CD8-positive, alpha-beta memory T cell (primary cell): ENCODE data around the gene TAS1R3. TPM values are rescaled to one million over a fixed set of nuclear protein-coding genes. Genes with fewer than 3 reads are reported as not detected.

Source experiments
- CTCF ChIA-PET: fragments of 350-600 bp; sonication (Branson Sonifier 250); formaldehyde crosslinking; loops from one replicate; lab custom pipeline; 2021; ENCODE audit warnings: antibody characterized with exemption; lab: Charles Lee
- POLR2A ChIA-PET: fragments of 350-600 bp; sonication (Branson Sonifier 250); formaldehyde crosslinking; loops from one replicate; lab custom pipeline; 2021; ENCODE audit warnings: antibody characterized with exemption; lab: Charles Lee
- DNase-seq, 5 donors: peaks; one replicate each; pipeline versions ENCODE4 v3.0.0 to v3.0.0-alpha.2; 2020 to 2022; ENCODE audit warnings: mixed read lengths in 1 of 5
- H3K27ac ChIP-seq: one replicate; pipeline ENCODE4 v1.7.0; 2013; ENCODE audit warnings: low read depth, mild to moderate bottlenecking, low read length, moderate library complexity
- H3K27me3 ChIP-seq: 2 replicates; pipeline ENCODE4 v1.7.0; 2013; ENCODE audit warnings: low read length, mild to moderate bottlenecking; ENCODE audit not compliant: insufficient read depth, poor library complexity, severe bottlenecking
- H3K36me3 ChIP-seq: 2 replicates; pipeline ENCODE4 v1.7.0; 2013; ENCODE audit warnings: mild to moderate bottlenecking, low read length, moderate library complexity; ENCODE audit not compliant: insufficient read depth
- H3K4me1 ChIP-seq: 2 replicates; pipeline ENCODE4 v1.7.0; 2013; ENCODE audit warnings: mild to moderate bottlenecking, low read length, moderate library complexity; ENCODE audit not compliant: insufficient read depth
- H3K4me3 ChIP-seq: 2 replicates; pipeline ENCODE4 v1.7.0; 2013; ENCODE audit warnings: mild to moderate bottlenecking, low read length
- H3K9me3 ChIP-seq: 2 replicates; pipeline ENCODE4 v1.7.0; 2013; ENCODE audit warnings: mild to moderate bottlenecking, low read length
- H3K27ac Mint-ChIP-seq, 8 donors: one replicate each; pipeline ENCODE4 v1.8.0; 2020 to 2021; ENCODE audit warnings: mixed read lengths in 8 of 8, mild to moderate bottlenecking in 6 of 8, inconsistent platforms in 3 of 8, moderate library complexity in 3 of 8
- H3K27me3 Mint-ChIP-seq, 2 donors: one replicate each; pipeline ENCODE4 v1.8.0; 2020 to 2021; ENCODE audit warnings: mixed read lengths in 2 of 2, mild to moderate bottlenecking in 1 of 2, moderate library complexity in 1 of 2
- H3K36me3 Mint-ChIP-seq, 3 donors: one replicate each; pipeline ENCODE4 v1.8.0; 2020 to 2021; ENCODE audit warnings: mixed read lengths in 3 of 3, inconsistent platforms in 1 of 3, mild to moderate bottlenecking in 1 of 3
- H3K4me1 Mint-ChIP-seq, 3 donors: one replicate each; pipeline ENCODE4 v1.8.0; 2020 to 2021; ENCODE audit warnings: mixed read lengths in 3 of 3, inconsistent platforms in 1 of 3, mild to moderate bottlenecking in 1 of 3
- H3K4me3 Mint-ChIP-seq, 7 donors: one replicate each; pipeline ENCODE4 v1.8.0; 2020 to 2021; ENCODE audit warnings: mixed read lengths in 7 of 7, mild to moderate bottlenecking in 6 of 7, moderate library complexity in 4 of 7, inconsistent platforms in 2 of 7
- H3K9me3 Mint-ChIP-seq, 5 donors: one replicate each; pipeline ENCODE4 v1.8.0; 2020 to 2022; ENCODE audit warnings: mixed read lengths in 5 of 5, mild to moderate bottlenecking in 3 of 5, moderate library complexity in 2 of 5, inconsistent platforms in 1 of 5
- polyA plus RNA-seq: library from polyadenylated mRNA; unstranded; fragments of 300-500 nt; fragmentation: Illumina TruSeq; gene quantifications from one replicate; pipeline ENCODE4 v1.2.3, GENCODE V29; 2021
- total RNA-seq, 2 experiments: library from RNA; stranded (reverse); gene quantifications; one replicate each; pipeline ENCODE4 v1.2.3, GENCODE V29; 2021

The TAS1R3 gene
- total and polyA plus RNA-seq, 3 experiments from 2014 or later, result 0.28 to 0.62 (median 0.53) TPM

- H3K9me3 Mint-ChIP-seq, result no peaks in the 10 kb centered on the region
- Histone ChIP-seq H3K27ac (no peak overlapping the region), H3K4me1 (peaks cover 16% of the 10 kb centered on the region), H3K4me3 (no peak overlapping the region), H3K9me3 (no peaks in the 10 kb centered on the region), H3K36me3 (no peaks in the 10 kb centered on the region), H3K27me3 (no peaks in the 10 kb centered on the region)
- H3K36me3 Mint-ChIP-seq, result peaks cover 0 to 10% (median 9%) of the 10 kb centered on the region in 3 donors
- no peaks in the 10 kb centered on the region for H3K27me3 Mint-ChIP-seq
- H3K4me3 Mint-ChIP-seq, result no peak overlapping the region
- ChIA-PET POLR2A (no interaction called here), CTCF (interaction anchor here (2.1 kb wide), 1 partner anchor 27 kb away, joined by 6 read pairs; no protein-coding TSS in a partner anchor)
- H3K4me1 Mint-ChIP-seq, result peaks cover 11 to 22% (median 11%) of the 10 kb centered on the region in 3 donors
- DNase-seq, result no peak
- no peak overlapping the region for H3K27ac Mint-ChIP-seq
Observed at GRCh38 chr1:1345384-1345783, 14.3 kb downstream of the TAS1R3 start.

- H3K4me3 Mint-ChIP-seq, result peak overlapping the region in 1 of 7 donors; percentile 25
- ChIA-PET POLR2A (no interaction called here), CTCF (interaction anchor here (2.1 kb wide), 1 partner anchor 26 kb away, joined by 6 read pairs; no protein-coding TSS in a partner anchor)
- no peak for DNase-seq
- H3K27ac Mint-ChIP-seq, result no peak overlapping the region
- peaks cover 0 to 4% (median 4%) of the 10 kb centered on the region in 3 donors for H3K36me3 Mint-ChIP-seq
- Histone ChIP-seq H3K4me3 (no peak overlapping the region), H3K27ac (no peak overlapping the region), H3K9me3 (no peaks in the 10 kb centered on the region), H3K27me3 (no peaks in the 10 kb centered on the region), H3K36me3 (no peaks in the 10 kb centered on the region), H3K4me1 (peaks cover 16% of the 10 kb centered on the region)
- no peaks in the 10 kb centered on the region for H3K9me3 Mint-ChIP-seq
- H3K4me1 Mint-ChIP-seq, result peaks cover 9 to 22% (median 11%) of the 10 kb centered on the region in 3 donors
- H3K27me3 Mint-ChIP-seq, result no peaks in the 10 kb centered on the region
Observed at GRCh38 chr1:1345860-1346500, 14.9 kb downstream of the TAS1R3 start.

GRCh38 chr1:1346501-1346890 lies 15.4 kb downstream of the TAS1R3 start:
- H3K9me3 ChIP-seq, result no peaks in the 10 kb centered on the region
- H3K4me1 Mint-ChIP-seq, result peaks cover 5 to 22% (median 11%) of the 10 kb centered on the region in 3 donors
- peaks cover 16% of the 10 kb centered on the region for H3K4me1 ChIP-seq
- H3K9me3 Mint-ChIP-seq, result no peaks in the 10 kb centered on the region
- no peaks in the 10 kb centered on the region for H3K36me3 Mint-ChIP-seq
- no peak overlapping the region for H3K27ac ChIP-seq
- no peak overlapping the region for H3K4me3 ChIP-seq
- peak overlapping the region in 1 of 8 donors; percentile 20 for H3K27ac Mint-ChIP-seq
- no peaks in the 10 kb centered on the region for H3K27me3 ChIP-seq
- no peak for DNase-seq
- peak overlapping the region in 5 of 7 donors; percentile 50 to 83 (median 61) for H3K4me3 Mint-ChIP-seq
- H3K36me3 ChIP-seq, result no peaks in the 10 kb centered on the region
- POLR2A ChIA-PET, result no interaction called here
- H3K27me3 Mint-ChIP-seq, result no peaks in the 10 kb centered on the region
- CTCF ChIA-PET, result interaction anchor here (2.1 kb wide), 1 partner anchor 25 kb away, joined by 6 read pairs; no protein-coding TSS in a partner anchor

GRCh38 chr1:1347026-1347595 lies 16.0 kb downstream of the TAS1R3 start:
- DNase-seq, result no peak
- no peaks in the 10 kb centered on the region for H3K9me3 Mint-ChIP-seq
- peak overlapping the region in 5 of 8 donors; percentile 20 to 54 (median 38) for H3K27ac Mint-ChIP-seq
- CTCF ChIA-PET, result interaction anchor here (2.1 kb wide), 1 partner anchor 25 kb away, joined by 6 read pairs; no protein-coding TSS in a partner anchor
- peaks cover 16% of the 10 kb centered on the region for H3K4me1 ChIP-seq
- H3K4me1 Mint-ChIP-seq, result peaks cover 6 to 25% (median 13%) of the 10 kb centered on the region in 3 donors
- no peaks in the 10 kb centered on the region for H3K9me3 ChIP-seq
- peak overlapping the region; percentile 61 for H3K27ac ChIP-seq
- no peaks in the 10 kb centered on the region for H3K36me3 ChIP-seq
- POLR2A ChIA-PET, result no interaction called here
- H3K27me3 ChIP-seq, result no peaks in the 10 kb centered on the region
- H3K27me3 Mint-ChIP-seq, result peaks cover 0 to 2% of the 10 kb centered on the region in 2 donors
- H3K36me3 Mint-ChIP-seq, result no peaks in the 10 kb centered on the region
- no peak overlapping the region for H3K4me3 ChIP-seq
- peak overlapping the region; percentile 50 to 83 (median 74) for H3K4me3 Mint-ChIP-seq

- Histone ChIP-seq H3K4me1 (peaks cover 16% of the 10 kb centered on the region), H3K27me3 (peaks cover 4% of the 10 kb centered on the region), H3K4me3 (peak overlapping the region; percentile 50), H3K9me3 (no peaks in the 10 kb centered on the region), H3K27ac (peak overlapping the region; percentile 61), H3K36me3 (no peaks in the 10 kb centered on the region)
- ChIA-PET CTCF (interaction anchor here (1.0 to 2.1 kb wide), 5 partner anchors 24 to 42 kb away, joined by 3 to 7 read pairs (median 6); no protein-coding TSS in a partner anchor), POLR2A (no interaction called here)
- peak overlapping the region in 4 of 8 donors; percentile 20 to 73 (median 67) for H3K27ac Mint-ChIP-seq
- H3K27me3 Mint-ChIP-seq, result peaks cover 0 to 10% of the 10 kb centered on the region in 2 donors
- H3K9me3 Mint-ChIP-seq, result no peaks in the 10 kb centered on the region
- peaks cover 13 to 32% (median 16%) of the 10 kb centered on the region in 3 donors for H3K4me1 Mint-ChIP-seq
- H3K4me3 Mint-ChIP-seq, result peak overlapping the region; percentile 52 to 87 (median 78)
- no peaks in the 10 kb centered on the region for H3K36me3 Mint-ChIP-seq
- no peak for DNase-seq
Observed at GRCh38 chr1:1347663-1348419, 16.8 kb downstream of the TAS1R3 start.

- peak overlapping the region in 4 of 8 donors; percentile 9 to 73 (median 50) for H3K27ac Mint-ChIP-seq
- H3K36me3 Mint-ChIP-seq, result no peaks in the 10 kb centered on the region
- POLR2A ChIA-PET, result interaction anchor here (1.2 kb wide), 1 partner anchor 23 kb away, joined by 3 read pairs; no protein-coding TSS in a partner anchor
- H3K27me3 Mint-ChIP-seq, result peaks cover 0 to 11% of the 10 kb centered on the region in 2 donors
- Histone ChIP-seq H3K9me3 (no peaks in the 10 kb centered on the region), H3K27ac (peak overlapping the region; percentile 61), H3K4me3 (peak overlapping the region; percentile 50), H3K36me3 (no peaks in the 10 kb centered on the region), H3K27me3 (peaks cover 4% of the 10 kb centered on the region), H3K4me1 (peaks cover 21% of the 10 kb centered on the region)
- CTCF ChIA-PET, result interaction anchor here (1.0 to 1.4 kb wide), 4 partner anchors 23 to 43 kb away, joined by 3 to 7 read pairs (median 6); no protein-coding TSS in a partner anchor
- DNase-seq, result no peak
- H3K4me1 Mint-ChIP-seq, result peaks cover 14 to 39% (median 16%) of the 10 kb centered on the region in 3 donors
- H3K4me3 Mint-ChIP-seq, result peak overlapping the region; percentile 52 to 87 (median 78)
- H3K9me3 Mint-ChIP-seq, result no peaks in the 10 kb centered on the region
Observed at GRCh38 chr1:1348420-1349255, 17.6 kb downstream of the TAS1R3 start.
